ENCODE data around the gene SYTL3.
A peak's percentile ranks its signal among the peaks of the same experiment; 100 is the strongest.
"Not testable (repeated sequence)": the region's sequence is repeated elsewhere in the genome, so short reads cannot be mapped to it uniquely, and the experiment has no call there.

SYTL3 gene, protein sequence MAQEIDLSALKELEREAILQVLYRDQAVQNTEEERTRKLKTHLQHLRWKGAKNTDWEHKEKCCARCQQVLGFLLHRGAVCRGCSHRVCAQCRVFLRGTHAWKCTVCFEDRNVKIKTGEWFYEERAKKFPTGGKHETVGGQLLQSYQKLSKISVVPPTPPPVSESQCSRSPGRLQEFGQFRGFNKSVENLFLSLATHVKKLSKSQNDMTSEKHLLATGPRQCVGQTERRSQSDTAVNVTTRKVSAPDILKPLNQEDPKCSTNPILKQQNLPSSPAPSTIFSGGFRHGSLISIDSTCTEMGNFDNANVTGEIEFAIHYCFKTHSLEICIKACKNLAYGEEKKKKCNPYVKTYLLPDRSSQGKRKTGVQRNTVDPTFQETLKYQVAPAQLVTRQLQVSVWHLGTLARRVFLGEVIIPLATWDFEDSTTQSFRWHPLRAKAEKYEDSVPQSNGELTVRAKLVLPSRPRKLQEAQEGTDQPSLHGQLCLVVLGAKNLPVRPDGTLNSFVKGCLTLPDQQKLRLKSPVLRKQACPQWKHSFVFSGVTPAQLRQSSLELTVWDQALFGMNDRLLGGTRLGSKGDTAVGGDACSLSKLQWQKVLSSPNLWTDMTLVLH

DNA sequence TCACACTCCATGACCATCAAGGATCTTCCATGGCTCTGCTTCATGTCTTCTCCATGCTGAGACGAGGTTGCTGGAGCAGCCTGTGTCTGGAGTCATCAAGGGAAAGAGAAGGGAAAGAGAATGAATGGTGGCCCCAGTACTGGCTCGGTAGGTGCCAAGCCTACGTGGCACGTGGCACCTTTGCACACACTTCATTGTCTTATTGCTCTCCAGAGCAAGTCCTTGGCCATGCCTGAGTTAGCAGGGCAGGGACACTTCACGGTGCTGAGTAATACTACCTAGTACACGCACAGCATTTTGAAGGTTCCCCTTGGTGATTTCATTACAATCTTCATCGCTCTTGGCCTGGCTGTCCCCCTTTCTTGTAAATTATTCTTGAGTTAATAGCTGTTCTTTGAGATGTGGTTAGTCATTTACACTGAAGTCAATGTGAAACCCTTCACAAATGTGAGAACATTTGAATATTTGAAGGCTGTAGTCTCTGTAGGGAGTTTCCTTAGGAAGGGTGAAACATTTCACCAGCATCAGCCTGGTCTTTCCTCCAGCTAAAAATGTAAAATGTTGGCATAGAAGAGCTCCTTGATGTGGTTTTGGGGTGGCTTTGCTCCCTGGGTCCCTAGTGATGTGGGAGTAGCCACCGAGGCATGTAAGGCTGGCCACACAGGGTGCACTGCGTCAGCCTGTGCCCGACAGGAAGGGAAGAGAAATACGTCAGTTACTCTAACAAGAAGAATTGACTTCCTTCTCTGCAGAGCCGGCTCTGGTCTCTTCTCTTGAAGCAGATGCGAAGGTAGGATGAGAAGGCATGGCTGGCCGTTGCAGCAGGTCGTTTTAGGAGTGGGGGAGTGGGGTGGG is at the start of gene SYTL3:
Gene SYTL3, plus strand, starts transcription at position 766 of the 855 bp plus-strand sequence. CDS start 13,215 bp downstream, outside the sequence.
- peak; percentile 84 for DNase-seq (ENCODE audit: low read depth)
- TF ChIP-seq, protein P1, sequence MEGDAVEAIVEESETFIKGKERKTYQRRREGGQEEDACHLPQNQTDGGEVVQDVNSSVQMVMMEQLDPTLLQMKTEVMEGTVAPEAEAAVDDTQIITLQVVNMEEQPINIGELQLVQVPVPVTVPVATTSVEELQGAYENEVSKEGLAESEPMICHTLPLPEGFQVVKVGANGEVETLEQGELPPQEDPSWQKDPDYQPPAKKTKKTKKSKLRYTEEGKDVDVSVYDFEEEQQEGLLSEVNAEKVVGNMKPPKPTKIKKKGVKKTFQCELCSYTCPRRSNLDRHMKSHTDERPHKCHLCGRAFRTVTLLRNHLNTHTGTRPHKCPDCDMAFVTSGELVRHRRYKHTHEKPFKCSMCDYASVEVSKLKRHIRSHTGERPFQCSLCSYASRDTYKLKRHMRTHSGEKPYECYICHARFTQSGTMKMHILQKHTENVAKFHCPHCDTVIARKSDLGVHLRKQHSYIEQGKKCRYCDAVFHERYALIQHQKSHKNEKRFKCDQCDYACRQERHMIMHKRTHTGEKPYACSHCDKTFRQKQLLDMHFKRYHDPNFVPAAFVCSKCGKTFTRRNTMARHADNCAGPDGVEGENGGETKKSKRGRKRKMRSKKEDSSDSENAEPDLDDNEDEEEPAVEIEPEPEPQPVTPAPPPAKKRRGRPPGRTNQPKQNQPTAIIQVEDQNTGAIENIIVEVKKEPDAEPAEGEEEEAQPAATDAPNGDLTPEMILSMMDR (conservative IDR thresholded peaks at IDR 0.05; ENCODE audit: low read length): no peak
- no peak within 1 kb of the TSS for H3K4me3 ChIP-seq (ENCODE audit: low read length)

DNA sequence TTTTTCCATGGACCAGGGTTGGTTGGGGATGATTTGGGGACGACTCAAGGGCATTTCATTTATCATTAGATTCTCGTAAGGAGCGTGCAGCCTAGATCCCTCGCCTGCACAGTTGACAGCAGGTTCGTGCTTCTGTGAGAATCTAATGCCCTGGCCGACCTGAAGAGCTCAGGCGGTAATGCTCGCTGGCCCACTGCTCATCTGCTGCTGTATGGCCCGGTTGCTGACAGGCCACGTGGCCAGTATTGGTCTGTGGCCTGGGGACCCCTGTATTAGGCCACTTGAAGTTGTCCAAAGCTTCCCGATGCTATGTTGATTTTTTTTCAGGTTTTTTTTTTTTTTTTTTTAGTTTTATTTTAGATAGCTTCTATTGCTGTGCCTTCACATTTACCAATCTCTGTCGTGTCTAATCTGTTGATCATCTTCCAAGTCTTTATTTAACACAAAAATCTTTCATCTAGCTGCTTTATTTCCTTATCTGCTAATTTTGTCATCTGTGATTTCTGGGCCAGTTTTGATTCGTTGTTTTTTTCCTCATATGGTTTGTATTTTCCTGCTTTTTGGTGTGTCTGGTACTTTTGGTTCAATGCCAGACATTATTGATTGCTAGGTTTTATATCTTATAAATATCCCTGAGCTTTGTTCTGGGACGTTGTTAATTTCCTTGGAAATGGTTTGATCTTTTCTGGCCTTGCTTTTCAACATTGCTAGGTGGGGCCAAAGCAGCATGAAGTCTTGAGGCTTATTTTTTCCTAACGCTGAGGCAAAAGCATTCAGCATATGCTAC is 46.4 kb upstream of the SYTL3 start:
- no peak for DNase-seq (ENCODE audit: low read depth)
- TF ChIP-seq, protein P1 (conservative IDR thresholded peaks at IDR 0.05; ENCODE audit: low read length): no peak
- H3K4me3 ChIP-seq (ENCODE audit: low read length): no peak overlapping the region

DNA sequence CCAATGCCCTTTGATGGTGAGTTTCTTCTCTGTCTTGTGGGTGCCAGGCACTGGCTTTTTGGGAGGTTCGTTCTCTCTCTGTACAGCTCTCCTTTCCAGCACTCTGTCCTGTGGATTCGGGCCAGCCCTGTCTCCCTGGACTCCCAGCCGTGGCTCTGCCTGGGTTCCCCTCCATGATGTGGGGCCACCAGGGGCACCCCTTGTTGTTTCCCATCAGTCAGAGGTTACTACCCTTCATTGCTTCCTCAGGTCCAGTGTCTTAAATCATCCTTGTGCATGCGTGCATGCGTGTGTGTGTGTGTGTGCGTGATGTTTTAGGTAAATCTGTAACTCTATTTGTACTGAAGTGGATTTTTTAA is 45.8 kb upstream of the SYTL3 start:
- no peak for DNase-seq (ENCODE audit: low read depth)
- TF ChIP-seq, protein P1 (conservative IDR thresholded peaks at IDR 0.05; ENCODE audit: low read length): no peak
- H3K4me3 ChIP-seq (ENCODE audit: low read length): no peak overlapping the region

DNA sequence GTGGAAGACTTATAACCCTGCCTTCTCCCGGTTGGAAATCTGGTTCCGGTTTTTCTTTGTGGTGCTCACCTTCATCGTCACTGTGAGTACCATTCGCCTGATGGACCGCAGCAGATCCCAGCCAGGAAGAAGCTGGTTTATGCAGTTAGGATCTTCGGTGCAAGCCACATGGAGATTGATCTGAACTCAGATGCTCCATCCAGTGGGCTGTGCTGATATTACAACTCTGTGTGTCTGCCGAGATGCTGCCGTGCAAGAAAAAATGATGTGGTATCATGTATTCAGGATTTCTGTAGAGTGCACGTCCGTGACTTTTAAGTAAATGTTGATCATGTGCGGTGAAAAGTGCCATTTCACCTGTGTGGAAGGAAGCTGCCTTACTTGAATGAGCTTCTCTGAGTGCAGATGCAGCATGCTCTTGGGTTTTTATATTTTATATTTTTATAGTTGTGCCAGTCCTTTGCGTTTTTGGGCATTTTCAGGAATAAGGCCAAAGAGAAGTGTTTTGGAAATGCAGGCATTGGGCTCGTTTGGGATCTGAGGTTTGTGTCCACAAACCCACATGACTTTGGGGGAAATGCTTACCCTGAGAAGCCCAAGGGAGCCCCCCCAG is 44.5 kb upstream of the SYTL3 start:
- TF ChIP-seq, protein P1 (conservative IDR thresholded peaks at IDR 0.05; ENCODE audit: low read length): peak; percentile 90
- DNase-seq (ENCODE audit: low read depth): peak; percentile 70
- no peak overlapping the region for H3K4me3 ChIP-seq (ENCODE audit: low read length)

DNA sequence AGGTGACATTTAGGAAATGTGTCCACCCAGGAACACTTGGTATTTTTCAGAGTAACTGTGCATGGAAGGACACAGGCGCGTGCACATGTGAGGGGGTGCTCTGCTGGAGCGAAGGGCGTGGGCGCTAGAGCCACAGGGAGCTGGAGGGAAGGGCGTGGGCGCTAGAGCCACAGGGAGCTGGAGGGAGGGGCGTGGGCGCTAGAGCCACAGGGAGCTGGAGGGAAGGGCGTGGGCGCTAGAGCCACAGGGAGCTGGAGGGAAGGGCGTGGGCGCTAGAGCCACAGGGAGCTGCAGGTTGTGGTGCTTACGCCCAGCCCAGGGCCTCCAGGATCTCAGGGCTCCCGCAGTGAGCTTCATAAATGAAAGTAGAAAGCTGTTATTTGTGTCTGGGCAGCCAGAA is 43.8 kb upstream of the SYTL3 start:
- H3K4me3 ChIP-seq (ENCODE audit: low read length); DNase-seq (ENCODE audit: low read depth): not testable (repeated sequence)

DNA sequence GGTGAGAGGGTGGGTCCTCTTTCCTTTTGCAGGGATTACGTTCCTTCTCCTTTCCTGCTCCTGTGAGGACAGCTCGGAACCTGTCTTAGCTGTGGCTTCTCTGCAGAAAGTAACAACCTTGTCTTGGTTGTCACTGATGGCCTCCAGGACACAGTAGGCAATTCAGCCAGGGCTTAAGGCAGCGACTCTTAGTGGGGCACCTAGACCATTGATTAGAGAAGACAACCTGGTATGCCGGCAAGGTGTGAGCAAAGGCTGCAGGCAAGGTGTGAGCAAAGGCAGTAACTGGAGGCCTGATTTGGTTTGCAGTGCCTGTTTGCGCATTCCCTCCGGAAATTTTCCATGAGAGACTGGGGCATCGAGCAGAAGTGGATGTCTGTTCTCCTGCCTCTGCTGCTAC is 42.9 kb upstream of the SYTL3 start:
- TF ChIP-seq, protein P1 (conservative IDR thresholded peaks at IDR 0.05; ENCODE audit: low read length): no peak
- DNase-seq (ENCODE audit: low read depth): no peak
- H3K4me3 ChIP-seq (ENCODE audit: low read length): no peak overlapping the region

Data from AG10803 (cell line).